Cerebellar nuclear complex (tissue), 1 donor: Measurements from ENCODE around the gene UEVLD.

Source experiments
- DNase-seq, 2 experiments: peaks; one replicate each; lab custom pipeline; 2025; lab: John Stamatoyannopoulos, UW

Gene UEVLD

GRCh38 chr11:18581825-18582224 lies 6.7 kb downstream of the UEVLD start:
- DNase-seq = no peak

DNA sequence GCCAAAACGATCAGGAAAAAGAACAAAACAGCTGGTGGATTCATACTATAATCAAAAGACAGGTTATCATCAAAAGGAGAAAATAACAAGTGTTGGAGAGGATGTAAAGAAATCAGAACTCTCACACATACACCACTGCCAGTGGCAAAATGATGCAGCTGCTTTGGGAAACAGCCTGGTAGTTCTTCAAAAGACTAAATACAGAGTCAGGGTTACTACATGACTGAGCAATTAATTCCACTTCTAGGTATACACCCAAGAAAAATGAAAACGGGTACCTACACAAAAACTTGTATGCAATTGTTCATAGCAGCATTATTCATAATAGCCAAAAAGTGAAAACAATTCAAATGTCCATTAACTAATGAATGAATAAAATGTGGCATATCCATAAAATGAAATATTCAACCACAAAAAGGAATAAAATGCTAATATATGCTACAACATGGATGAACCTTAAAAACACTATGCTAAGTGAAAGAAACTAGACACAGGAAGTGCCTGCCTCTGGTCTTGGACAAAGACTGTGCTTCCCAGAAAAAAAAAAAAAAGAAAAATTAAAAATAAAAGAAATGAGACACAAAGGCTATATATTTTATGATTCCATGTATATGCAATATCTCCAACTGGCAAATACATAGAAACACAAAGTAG lies 8.3 kb downstream of the UEVLD start:
- no peak for DNase-seq

GRCh38 chr11:18578975-18579598 lies 9.4 kb downstream of the UEVLD start:
- no peak for DNase-seq

DNA sequence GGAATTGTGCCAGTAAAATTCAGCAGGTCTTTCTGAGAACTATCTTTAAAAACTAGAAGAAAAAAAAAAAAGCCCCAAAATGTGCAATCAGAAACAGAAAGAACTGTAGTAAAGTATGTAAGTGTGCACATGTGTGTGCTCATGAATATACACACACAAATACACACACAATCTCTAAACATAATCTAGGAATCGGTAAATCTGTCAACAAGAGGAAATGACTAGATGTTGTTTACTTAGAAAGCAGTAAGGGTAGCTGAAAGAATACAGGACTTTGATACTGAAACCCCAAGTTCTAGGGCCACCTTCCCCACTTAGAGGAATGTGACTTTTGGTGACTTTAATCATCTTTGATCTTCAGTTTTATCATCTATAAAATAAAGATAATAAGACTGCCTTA lies 13.2 kb downstream of the UEVLD start:
- DNase-seq = no peak

DNA sequence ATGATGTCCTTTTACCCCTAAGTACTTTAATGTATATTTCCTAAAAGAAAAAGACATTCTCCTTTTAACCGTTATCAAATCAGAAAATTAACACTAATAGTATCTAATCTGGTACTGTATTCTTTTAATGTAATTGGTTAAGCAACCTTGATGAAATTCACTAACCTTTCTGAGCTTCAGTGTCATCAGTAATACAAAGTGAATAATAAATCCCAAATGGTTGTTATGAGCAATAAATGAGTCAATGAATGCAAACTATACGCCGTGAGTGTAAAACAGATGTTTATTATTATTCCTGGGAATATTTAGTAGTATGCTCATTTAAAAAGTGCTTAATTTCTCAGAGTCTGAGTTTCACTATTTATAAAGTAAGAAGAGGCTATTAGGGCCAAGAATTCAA lies 21.5 kb downstream of the UEVLD start:
- no peak for DNase-seq

DNA sequence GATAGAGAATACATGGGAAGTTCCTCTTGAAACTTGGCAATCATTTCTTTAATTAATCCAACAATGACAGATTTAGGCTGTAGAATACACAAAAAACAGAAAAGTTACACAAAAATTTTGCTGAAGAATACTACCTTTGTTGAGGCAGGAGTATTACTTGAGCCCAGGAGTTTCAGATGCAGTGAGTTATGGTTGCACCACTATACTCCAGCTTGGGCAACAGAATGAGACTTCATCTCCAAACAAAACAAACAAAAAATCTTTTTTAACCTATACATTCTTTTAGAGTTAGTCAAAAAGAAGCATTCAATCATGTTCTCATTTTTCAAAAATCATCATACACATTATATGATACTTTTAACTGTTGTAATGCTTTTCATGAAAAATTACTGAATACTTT lies 22.1 kb downstream of the UEVLD start:
- DNase-seq = no peak

DNA sequence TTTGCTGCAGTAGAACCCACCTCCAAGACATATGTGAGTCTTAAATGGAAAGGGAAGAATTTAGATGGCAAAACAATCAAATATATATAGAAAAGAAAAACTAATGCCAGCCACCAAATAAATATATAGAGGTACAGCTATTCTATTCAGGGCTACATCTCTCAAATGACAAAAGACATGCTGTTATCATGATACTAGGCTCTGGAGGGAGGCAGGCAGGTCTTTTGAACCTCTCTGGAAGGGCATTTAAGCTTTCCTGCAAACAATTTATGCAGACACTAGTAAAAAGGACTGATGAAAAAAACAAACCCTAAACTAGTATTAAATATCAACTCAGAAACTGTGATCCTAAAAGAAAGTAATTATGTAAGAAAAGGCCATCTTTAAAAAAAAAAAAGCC lies 24.4 kb downstream of the UEVLD start:
- no peak for DNase-seq

- DNase-seq = no peak
Observed at GRCh38 chr11:18563090-18563730, 25.3 kb downstream of the UEVLD start.

DNA sequence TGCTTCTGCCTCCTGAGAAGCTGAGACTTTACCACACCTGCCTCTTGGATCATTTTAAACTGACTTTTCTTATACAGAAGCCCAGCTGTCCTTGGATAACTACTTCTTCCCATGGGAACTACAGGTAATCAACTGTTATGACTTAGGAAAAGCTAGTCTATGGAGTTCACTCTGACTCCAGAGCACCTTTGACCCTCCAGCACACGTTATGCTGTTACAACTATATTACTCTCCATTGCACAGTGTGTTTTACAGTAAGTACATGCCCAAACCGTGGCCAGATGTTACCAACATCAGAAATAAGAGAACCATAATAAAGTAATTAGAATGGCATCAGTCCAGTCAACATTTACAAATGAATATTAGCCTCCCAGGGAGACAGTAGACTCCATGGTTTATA lies 40.5 kb downstream of the UEVLD start:
- DNase-seq = no peak

- no peak for DNase-seq
Observed at GRCh38 chr11:18540207-18541009, 48.1 kb downstream of the UEVLD start.

GRCh38 chr11:18536209-18536608 lies 52.3 kb downstream of the UEVLD start:
- DNase-seq = no peak

DNA sequence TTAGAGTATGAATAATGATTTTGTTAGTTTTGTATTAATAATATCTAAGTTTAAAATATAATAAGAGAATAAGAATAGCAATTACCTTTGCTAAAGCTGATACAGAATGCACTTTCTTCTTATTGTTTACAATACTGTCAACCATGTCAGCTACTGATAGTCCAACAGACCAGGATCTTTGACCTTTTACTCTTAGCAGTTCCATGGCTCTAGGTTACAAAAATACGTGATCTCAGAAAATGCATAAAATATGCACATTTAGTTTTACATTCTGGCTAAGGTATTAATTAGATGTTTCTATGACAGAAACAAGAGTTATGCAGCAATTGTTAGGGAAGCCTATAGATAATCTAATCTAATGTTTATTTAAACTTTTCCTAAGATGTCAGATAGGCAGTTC lies 54.3 kb downstream of the UEVLD start:
- no peak for DNase-seq

GRCh38 chr11:18533365-18533764 lies 55.2 kb downstream of the UEVLD start:
- DNase-seq = no peak

DNA sequence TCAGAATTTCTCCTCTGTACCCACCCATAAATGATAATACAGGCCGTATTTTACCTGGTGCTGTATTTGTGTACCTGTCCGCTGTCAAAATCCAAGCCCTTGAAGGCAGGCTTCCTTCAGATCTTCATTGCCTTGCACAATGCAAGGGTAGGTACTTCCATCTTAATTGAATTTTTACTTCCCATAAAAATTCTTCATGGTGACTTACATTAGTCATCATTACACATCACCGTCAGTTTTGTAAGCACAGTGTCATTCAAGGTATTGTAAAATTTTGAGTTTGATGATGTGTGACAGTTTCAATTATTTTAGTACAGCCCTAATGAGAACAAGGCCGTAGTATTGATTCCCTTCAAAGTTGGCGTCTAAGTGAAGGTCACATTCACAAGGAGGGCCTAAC lies 61.0 kb downstream of the UEVLD start:
- peak in 1 of 2 experiments; percentile 3 for DNase-seq

- peak in 1 of 2 experiments; percentile 85 for DNase-seq
Observed at GRCh38 chr11:18526521-18527296, 61.8 kb downstream of the UEVLD start, which contains the start of gene TSG101. TSG101 (minus strand) TSS chr11:18526942; CDS start chr11:18526816, 126 bp downstream.

DNA sequence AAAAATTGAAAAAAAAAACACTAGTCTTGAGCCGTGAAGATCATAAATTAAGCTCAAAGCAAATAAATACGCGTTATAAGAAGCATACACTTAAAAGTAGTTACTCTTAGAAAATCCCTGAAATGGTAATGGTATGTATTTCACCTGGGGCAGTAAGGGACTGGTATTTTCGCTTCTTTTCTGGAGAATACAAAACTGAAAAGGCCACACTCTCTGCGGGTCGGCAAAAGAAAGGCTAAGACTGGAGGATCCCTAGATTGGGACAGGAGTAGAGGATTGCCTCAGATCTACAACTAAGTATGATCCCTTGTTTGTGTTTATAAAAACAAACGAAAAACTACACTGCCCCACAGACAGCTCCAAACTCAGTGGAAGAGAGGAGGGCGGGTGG lies 62.4 kb downstream of the UEVLD start:
- DNase-seq = no peak

- DNase-seq = no peak
Observed at GRCh38 chr11:18524248-18524647, 64.3 kb downstream of the UEVLD start.

- DNase-seq = no peak
Observed at GRCh38 chr11:18523084-18523483, 65.5 kb downstream of the UEVLD start.

DNA sequence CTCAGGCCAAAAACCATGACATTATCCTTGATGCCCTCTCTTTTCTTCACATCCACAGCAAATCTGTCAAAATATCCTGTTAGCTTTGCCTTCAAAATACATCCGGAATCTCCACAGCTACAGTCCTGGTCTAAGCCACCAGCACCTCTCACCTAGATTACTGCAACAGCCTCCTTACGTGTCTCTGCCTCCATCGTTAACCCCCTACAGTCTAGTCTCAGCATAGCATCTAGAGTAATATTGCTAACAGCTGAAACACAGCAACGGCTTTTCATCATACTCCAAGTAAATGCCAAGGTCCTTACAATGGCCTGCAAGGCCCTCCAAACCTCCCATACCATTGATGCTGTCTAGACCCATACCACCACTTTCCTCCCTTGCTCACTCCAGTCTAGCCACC lies 66.1 kb downstream of the UEVLD start:
- DNase-seq = no peak

GRCh38 chr11:18521122-18521521 lies 67.4 kb downstream of the UEVLD start:
- no peak for DNase-seq

- no peak for DNase-seq
Observed at GRCh38 chr11:18502352-18502751, 86.2 kb downstream of the UEVLD start.

GRCh38 chr11:18501629-18502028 lies 86.9 kb downstream of the UEVLD start:
- no peak for DNase-seq
